ENCODE data around the gene NELL1. TPM values are rescaled to one million over a fixed set of nuclear protein-coding genes. Genes with fewer than 3 reads are reported as not detected.

NELL1 gene
- total RNA-seq, 1 donor from 2014 or later, result 0.29 TPM

- Mint-ChIP-seq H3K36me3 (ENCODE audit: unreplicated experiment) (no peaks in the 10 kb centered on the region), H3K27me3 (ENCODE audit: unreplicated experiment) (no peaks in the 10 kb centered on the region), H3K27ac (ENCODE audit: unreplicated experiment) (no peak overlapping the region), H3K9me3 (ENCODE audit: unreplicated experiment) (no peaks in the 10 kb centered on the region), H3K4me1 (ENCODE audit: low read depth, unreplicated experiment) (no peaks in the 10 kb centered on the region), H3K4me3 (ENCODE audit: unreplicated experiment) (no peak overlapping the region)
- no peak for TF ChIP-seq CTCF (IDR thresholded peaks at IDR 0.05; ENCODE audit: partially characterized antibody, unreplicated experiment)
- DNase-seq, result no peak
Measured at GRCh38 chr11:21560466-21560975, 891.1 kb downstream of the NELL1 start.

GRCh38 chr11:21561581-21561980, 892.2 kb downstream of the NELL1 start:
- H3K9me3 Mint-ChIP-seq (ENCODE audit: unreplicated experiment), result no peaks in the 10 kb centered on the region
- H3K4me3 Mint-ChIP-seq (ENCODE audit: unreplicated experiment), result no peak overlapping the region
- H3K27me3 Mint-ChIP-seq (ENCODE audit: unreplicated experiment), result no peaks in the 10 kb centered on the region
- DNase-seq, result no peak
- no peaks in the 10 kb centered on the region for H3K36me3 Mint-ChIP-seq (ENCODE audit: unreplicated experiment)
- no peak for TF ChIP-seq CTCF (IDR thresholded peaks at IDR 0.05; ENCODE audit: partially characterized antibody, unreplicated experiment)
- no peak overlapping the region for H3K27ac Mint-ChIP-seq (ENCODE audit: unreplicated experiment)
- H3K4me1 Mint-ChIP-seq (ENCODE audit: low read depth, unreplicated experiment), result no peaks in the 10 kb centered on the region

GRCh38 chr11:21564095-21564494, 894.7 kb downstream of the NELL1 start:
- DNase-seq, result no peak
- no peak overlapping the region for H3K4me3 Mint-ChIP-seq (ENCODE audit: unreplicated experiment)

GRCh38 chr11:21564833-21565682, 895.7 kb downstream of the NELL1 start:
- Mint-ChIP-seq H3K4me1 (ENCODE audit: low read depth, unreplicated experiment) (no peaks in the 10 kb centered on the region), H3K36me3 (ENCODE audit: unreplicated experiment) (no peaks in the 10 kb centered on the region), H3K4me3 (ENCODE audit: unreplicated experiment) (no peak overlapping the region), H3K9me3 (ENCODE audit: unreplicated experiment) (no peaks in the 10 kb centered on the region), H3K27me3 (ENCODE audit: unreplicated experiment) (no peaks in the 10 kb centered on the region), H3K27ac (ENCODE audit: unreplicated experiment) (no peak overlapping the region)
- TF ChIP-seq CTCF (IDR thresholded peaks at IDR 0.05; ENCODE audit: partially characterized antibody, unreplicated experiment), result no peak
- no peak for DNase-seq

More at GRCh38 chr11:21564095-21564494, 894.7 kb downstream of the NELL1 start:
- no peak for TF ChIP-seq CTCF (IDR thresholded peaks at IDR 0.05; ENCODE audit: partially characterized antibody, unreplicated experiment)
- H3K4me1 Mint-ChIP-seq (ENCODE audit: low read depth, unreplicated experiment), result no peaks in the 10 kb centered on the region
- H3K36me3 Mint-ChIP-seq (ENCODE audit: unreplicated experiment), result no peaks in the 10 kb centered on the region
- no peaks in the 10 kb centered on the region for H3K9me3 Mint-ChIP-seq (ENCODE audit: unreplicated experiment)
- no peak overlapping the region for H3K27ac Mint-ChIP-seq (ENCODE audit: unreplicated experiment)
- H3K27me3 Mint-ChIP-seq (ENCODE audit: unreplicated experiment), result no peaks in the 10 kb centered on the region

GRCh38 chr11:21566521-21567117, 897.2 kb downstream of the NELL1 start:
- no peak overlapping the region for H3K27ac Mint-ChIP-seq (ENCODE audit: unreplicated experiment)
- DNase-seq, result no peak
- no peak for TF ChIP-seq CTCF (IDR thresholded peaks at IDR 0.05; ENCODE audit: partially characterized antibody, unreplicated experiment)
- H3K36me3 Mint-ChIP-seq (ENCODE audit: unreplicated experiment), result no peaks in the 10 kb centered on the region
- H3K4me3 Mint-ChIP-seq (ENCODE audit: unreplicated experiment), result no peak overlapping the region
- no peaks in the 10 kb centered on the region for H3K4me1 Mint-ChIP-seq (ENCODE audit: low read depth, unreplicated experiment)
- H3K27me3 Mint-ChIP-seq (ENCODE audit: unreplicated experiment), result no peaks in the 10 kb centered on the region
- no peaks in the 10 kb centered on the region for H3K9me3 Mint-ChIP-seq (ENCODE audit: unreplicated experiment)
